HepG2 (cell line): ENCODE results near the gene SECISBP2L. TPM values are rescaled to one million over a fixed set of nuclear protein-coding genes. Genes with fewer than 3 reads are reported as not detected.

ENCODE experiments used
- FOXC1 ChIP-seq: sonication (generic); formaldehyde crosslinking; IDR thresholded peaks from 2 replicates; pipeline ENCODE4 v1.8.0; 2022; ENCODE audit warnings: mild to moderate bottlenecking, missing genetic modification reagents, borderline replicate concordance
- GABPA ChIP-seq, 2 experiments: IDR thresholded peaks; 2 replicates each; pipeline ENCODE4 v1.6.1; 2011 to 2016; ENCODE audit warnings: low read depth in 2 of 2, low read length in 1 of 2, missing biosample characterization in 1 of 2, missing genetic modification characterization in 1 of 2
- GATAD1 ChIP-seq: IDR thresholded peaks from 2 replicates; pipeline ENCODE4 v1.6.1; 2016; ENCODE audit warnings: missing genetic modification reagents, missing compliant biosample characterization
- GATAD2A ChIP-seq: IDR thresholded peaks from 2 replicates; pipeline ENCODE4 v1.6.1; 2016
- GPN1 ChIP-seq: sonication (generic); formaldehyde crosslinking; IDR thresholded peaks from 2 replicates; pipeline ENCODE4 v1.5.1; 2020; ENCODE audit warnings: missing genetic modification reagents, borderline replicate concordance
- MZF1 ChIP-seq: sonication (generic); formaldehyde crosslinking; IDR thresholded peaks from 2 replicates; pipeline ENCODE4 v1.8.1; 2023; ENCODE audit warnings: mild to moderate bottlenecking, missing genetic modification reagents, borderline replicate concordance
- NR2F6 ChIP-seq, 2 experiments: IDR thresholded peaks; 2 replicates each; pipeline ENCODE4 v1.6.1; 2016; ENCODE audit warnings: antibody characterized with exemption in 1 of 2, mild to moderate bottlenecking in 1 of 2
- POGZ ChIP-seq: sonication (generic); formaldehyde crosslinking; IDR thresholded peaks from 2 replicates; pipeline ENCODE4 v1.4.0; 2020; ENCODE audit warnings: mild to moderate bottlenecking, missing genetic modification reagents
- REPIN1 ChIP-seq: sonication (generic); formaldehyde crosslinking; IDR thresholded peaks from 2 replicates; pipeline ENCODE4 v1.8.0; 2022; ENCODE audit warnings: missing genetic modification reagents, low read depth, mild to moderate bottlenecking, borderline replicate concordance
- SOX5 ChIP-seq: IDR thresholded peaks from 2 replicates; pipeline ENCODE4 v1.6.1; 2016; ENCODE audit warnings: borderline replicate concordance
- STAT5B ChIP-seq: sonication (generic); formaldehyde crosslinking; IDR thresholded peaks from 2 replicates; pipeline ENCODE4 v1.4.0; 2020; ENCODE audit warnings: missing genetic modification reagents
- TEAD3 ChIP-seq: optimal IDR thresholded peaks from 2 replicates; pipeline ENCODE3; 2016; ENCODE audit warnings: borderline replicate concordance
- U2AF2 ChIP-seq: fragments of 200-400 bp; formaldehyde crosslinking; IDR thresholded peaks from 2 replicates; pipeline ENCODE4 v1.6.1; 2017; ENCODE audit warnings: low read depth, mild to moderate bottlenecking, low read length
- ZFY ChIP-seq: sonication (generic); formaldehyde crosslinking; IDR thresholded peaks from 2 replicates; pipeline ENCODE4 v1.4.0; 2020; ENCODE audit warnings: missing genetic modification reagents
- ZNF20 ChIP-seq: sonication (generic); formaldehyde crosslinking; IDR thresholded peaks from 2 replicates; pipeline ENCODE4 v1.4.0; 2020; ENCODE audit warnings: mild to moderate bottlenecking, moderate library complexity, missing genetic modification reagents
- ZNF343 ChIP-seq: sonication (generic); formaldehyde crosslinking; IDR thresholded peaks from 2 replicates; pipeline ENCODE4 v1.4.0; 2020; ENCODE audit warnings: mild to moderate bottlenecking, missing genetic modification reagents
- ZNF484 ChIP-seq: sonication (generic); formaldehyde crosslinking; IDR thresholded peaks from 2 replicates; pipeline ENCODE4 v1.5.1; 2020; ENCODE audit warnings: mild to moderate bottlenecking, low read depth, missing genetic modification reagents, borderline replicate concordance
- ZNF557 ChIP-seq: sonication (generic); formaldehyde crosslinking; IDR thresholded peaks from 2 replicates; pipeline ENCODE4 v1.4.0; 2020; ENCODE audit warnings: missing genetic modification reagents
- ZNF558 ChIP-seq: sonication (generic); formaldehyde crosslinking; IDR thresholded peaks from 2 replicates; pipeline ENCODE4 v1.9.0; 2022; ENCODE audit warnings: mild to moderate bottlenecking, missing genetic modification reagents, borderline replicate concordance
- ZNF703 ChIP-seq: sonication (generic); formaldehyde crosslinking; IDR thresholded peaks from 2 replicates; pipeline ENCODE4 v1.5.1; 2020; ENCODE audit warnings: missing genetic modification reagents, mild to moderate bottlenecking, moderate library complexity, borderline replicate concordance
- polyA plus RNA-seq, 8 experiments: library from polyadenylated mRNA; depleted of rRNA in 3 of 8; stranded (reverse) in 7 of 8; unstranded in 1 of 8; fragments of >200 nt; fragmentation: Illumina TruSeq in 4 of 8; extraction: Trizol in 4 of 8; gene quantifications; 2 replicates each; pipeline versions ENCODE4 v1.2.1 to v1.2.3, GENCODE V29; 2011 to 2016; ENCODE audit warnings: low read depth in 4 of 8, missing spikeins in 1 of 8, mixed read lengths in 1 of 8; ENCODE audit not compliant: insufficient read depth in 1 of 8
- total RNA-seq, 5 experiments: library from RNA; depleted of rRNA; stranded (reverse); fragments of >200 nt; fragmentation: Illumina TruSeq; extraction: Trizol; gene quantifications; 2 replicates each; pipeline ENCODE4 v1.2.3, GENCODE V29; 2016; ENCODE audit warnings: low read depth in 1 of 5
- TF ChIP-seq, protein P1 (sequence below): sonication (generic); formaldehyde crosslinking; IDR thresholded peaks from 2 replicates; pipeline ENCODE4 v1.4.0; 2020; ENCODE audit warnings: missing genetic modification reagents
- TF ChIP-seq, protein P2 (sequence below): sonication (generic); formaldehyde crosslinking; IDR thresholded peaks from 2 replicates; pipeline ENCODE4 v1.8.0; 2022; ENCODE audit warnings: missing genetic modification reagents, mild to moderate bottlenecking, borderline replicate concordance
- TF ChIP-seq, protein P3 (sequence below): sonication (generic); formaldehyde crosslinking; IDR thresholded peaks from 2 replicates; pipeline ENCODE4 v1.4.0; 2020; ENCODE audit warnings: missing genetic modification reagents
- TF ChIP-seq, protein P4 (sequence below): sonication (generic); formaldehyde crosslinking; IDR thresholded peaks from 2 replicates; pipeline ENCODE4 v1.4.0; 2020; ENCODE audit warnings: missing genetic modification reagents

The SECISBP2L gene
- total and polyA plus RNA-seq, 2 of the 13 experiments (the other 11 are each of a cell fraction or from before 2014, with no cell fraction given) = 13.9 to 15.6 TPM

DNA sequence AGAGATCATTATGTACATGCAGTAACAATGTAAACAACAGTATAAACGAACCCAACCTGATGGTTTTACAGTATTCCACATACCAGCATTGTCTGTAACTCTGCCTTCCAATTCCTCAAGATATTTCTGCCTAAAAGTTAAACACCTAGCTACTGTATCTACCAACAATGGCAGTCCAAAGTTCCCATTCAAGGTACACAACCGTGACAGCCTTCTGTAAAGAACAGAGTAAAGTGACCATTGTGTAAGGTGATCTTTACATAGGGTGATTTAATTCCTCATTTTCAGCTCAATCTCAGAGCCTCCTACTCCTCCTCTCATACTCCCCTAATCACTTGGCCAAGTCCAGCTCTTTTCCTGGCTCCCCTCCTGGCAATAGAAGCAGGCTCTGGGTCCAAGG is 10.4 kb downstream of the SECISBP2L start (continued):
- TF ChIP-seq, protein P1, sequence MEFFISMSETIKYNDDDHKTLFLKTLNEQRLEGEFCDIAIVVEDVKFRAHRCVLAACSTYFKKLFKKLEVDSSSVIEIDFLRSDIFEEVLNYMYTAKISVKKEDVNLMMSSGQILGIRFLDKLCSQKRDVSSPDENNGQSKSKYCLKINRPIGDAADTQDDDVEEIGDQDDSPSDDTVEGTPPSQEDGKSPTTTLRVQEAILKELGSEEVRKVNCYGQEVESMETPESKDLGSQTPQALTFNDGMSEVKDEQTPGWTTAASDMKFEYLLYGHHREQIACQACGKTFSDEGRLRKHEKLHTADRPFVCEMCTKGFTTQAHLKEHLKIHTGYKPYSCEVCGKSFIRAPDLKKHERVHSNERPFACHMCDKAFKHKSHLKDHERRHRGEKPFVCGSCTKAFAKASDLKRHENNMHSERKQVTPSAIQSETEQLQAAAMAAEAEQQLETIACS = no peak
- peak; percentile 96 for TF ChIP-seq SOX5 (CRISPR knock-in tag)
- no peak for TF ChIP-seq ZNF20
- TF ChIP-seq MZF1 (CRISPR knock-in tag) = no peak
- no peak for TF ChIP-seq STAT5B (CRISPR knock-in tag)
- TF ChIP-seq ZNF703 = no peak
- peak; percentile 82 for TF ChIP-seq GATAD2A (CRISPR knock-in tag)
- TF ChIP-seq POGZ (CRISPR knock-in tag) = 0 out of 2 replicates have a peak, but pooled peaks have one; percentile 52
- TF ChIP-seq, protein P2, sequence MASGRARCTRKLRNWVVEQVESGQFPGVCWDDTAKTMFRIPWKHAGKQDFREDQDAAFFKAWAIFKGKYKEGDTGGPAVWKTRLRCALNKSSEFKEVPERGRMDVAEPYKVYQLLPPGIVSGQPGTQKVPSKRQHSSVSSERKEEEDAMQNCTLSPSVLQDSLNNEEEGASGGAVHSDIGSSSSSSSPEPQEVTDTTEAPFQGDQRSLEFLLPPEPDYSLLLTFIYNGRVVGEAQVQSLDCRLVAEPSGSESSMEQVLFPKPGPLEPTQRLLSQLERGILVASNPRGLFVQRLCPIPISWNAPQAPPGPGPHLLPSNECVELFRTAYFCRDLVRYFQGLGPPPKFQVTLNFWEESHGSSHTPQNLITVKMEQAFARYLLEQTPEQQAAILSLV (CRISPR knock-in tag) = no peak
- no peak for TF ChIP-seq ZNF343 (CRISPR knock-in tag)
- TF ChIP-seq ZNF558 = no peak
- no peak for TF ChIP-seq GPN1 (CRISPR knock-in tag)
- no peak for TF ChIP-seq ZNF484 (CRISPR knock-in tag)
- TF ChIP-seq NR2F6 (IDR thresholded peaks at IDR 0.05) = no peak
- 0 out of 2 replicates have a peak, but pooled peaks have one; percentile 19 for TF ChIP-seq NR2F6 (CRISPR knock-in tag; IDR thresholded peaks at IDR 0.05)
- peak; percentile 39 for TF ChIP-seq TEAD3
- TF ChIP-seq GATAD1 (CRISPR knock-in tag) = 0 out of 2 replicates have a peak, but pooled peaks have one; percentile 22
- TF ChIP-seq, protein P3, sequence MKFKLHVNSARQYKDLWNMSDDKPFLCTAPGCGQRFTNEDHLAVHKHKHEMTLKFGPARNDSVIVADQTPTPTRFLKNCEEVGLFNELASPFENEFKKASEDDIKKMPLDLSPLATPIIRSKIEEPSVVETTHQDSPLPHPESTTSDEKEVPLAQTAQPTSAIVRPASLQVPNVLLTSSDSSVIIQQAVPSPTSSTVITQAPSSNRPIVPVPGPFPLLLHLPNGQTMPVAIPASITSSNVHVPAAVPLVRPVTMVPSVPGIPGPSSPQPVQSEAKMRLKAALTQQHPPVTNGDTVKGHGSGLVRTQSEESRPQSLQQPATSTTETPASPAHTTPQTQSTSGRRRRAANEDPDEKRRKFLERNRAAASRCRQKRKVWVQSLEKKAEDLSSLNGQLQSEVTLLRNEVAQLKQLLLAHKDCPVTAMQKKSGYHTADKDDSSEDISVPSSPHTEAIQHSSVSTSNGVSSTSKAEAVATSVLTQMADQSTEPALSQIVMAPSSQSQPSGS (CRISPR knock-in tag) = no peak
- no peak for TF ChIP-seq ZFY (CRISPR knock-in tag)
- no peak for TF ChIP-seq GABPA (IDR thresholded peaks at IDR 0.05; ENCODE audit: low read depth, low read length)
- TF ChIP-seq GABPA (CRISPR knock-in tag; IDR thresholded peaks at IDR 0.05; ENCODE audit: low read depth) = peak; percentile 9; the same call in 1 of the 2 replicates
- no peak for TF ChIP-seq U2AF2
- TF ChIP-seq, protein P4, sequence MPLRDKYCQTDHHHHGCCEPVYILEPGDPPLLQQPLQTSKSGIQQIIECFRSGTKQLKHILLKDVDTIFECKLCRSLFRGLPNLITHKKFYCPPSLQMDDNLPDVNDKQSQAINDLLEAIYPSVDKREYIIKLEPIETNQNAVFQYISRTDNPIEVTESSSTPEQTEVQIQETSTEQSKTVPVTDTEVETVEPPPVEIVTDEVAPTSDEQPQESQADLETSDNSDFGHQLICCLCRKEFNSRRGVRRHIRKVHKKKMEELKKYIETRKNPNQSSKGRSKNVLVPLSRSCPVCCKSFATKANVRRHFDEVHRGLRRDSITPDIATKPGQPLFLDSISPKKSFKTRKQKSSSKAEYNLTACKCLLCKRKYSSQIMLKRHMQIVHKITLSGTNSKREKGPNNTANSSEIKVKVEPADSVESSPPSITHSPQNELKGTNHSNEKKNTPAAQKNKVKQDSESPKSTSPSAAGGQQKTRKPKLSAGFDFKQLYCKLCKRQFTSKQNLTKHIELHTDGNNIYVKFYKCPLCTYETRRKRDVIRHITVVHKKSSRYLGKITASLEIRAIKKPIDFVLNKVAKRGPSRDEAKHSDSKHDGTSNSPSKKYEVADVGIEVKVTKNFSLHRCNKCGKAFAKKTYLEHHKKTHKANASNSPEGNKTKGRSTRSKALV = no peak
- no peak for TF ChIP-seq ZNF557
- TF ChIP-seq REPIN1 (CRISPR knock-in tag) = 0 out of 2 replicates have a peak, but pooled peaks have one; percentile 23
- no peak for TF ChIP-seq FOXC1 (CRISPR knock-in tag)
